Breast epithelium (tissue), 4 donors: ENCODE results near the gene PUSL1. TPM values are rescaled to one million over a fixed set of nuclear protein-coding genes. Genes with fewer than 3 reads are reported as not detected.

ENCODE experiments used
- DNase-seq, 2 donors: peaks; one replicate each; pipeline ENCODE4 v3.0.0-alpha.2; 2019; ENCODE audit warnings: low spot score in 2 of 2
- H3K27ac ChIP-seq, 2 donors: fragments of 200-600 bp; sonication (generic) in 1 of 2; one replicate each; pipeline ENCODE4 v1.5.1; 2016 to 2019; ENCODE audit warnings: mild to moderate bottlenecking in 1 of 2
- H3K27me3 ChIP-seq, 2 donors: fragments of 200-600 bp; sonication (generic) in 1 of 2; one replicate each; pipeline versions ENCODE4 v1.5.1 to v1.6.0; 2017 to 2019; ENCODE audit warnings: control low read depth in 1 of 2, mild to moderate bottlenecking in 1 of 2
- H3K36me3 ChIP-seq: fragments of 200-600 bp; one replicate; pipeline ENCODE4 v1.5.1; 2019
- H3K4me1 ChIP-seq, 2 donors: fragments of 200-600 bp; sonication (generic); one replicate each; pipeline ENCODE4 v1.5.1; 2016 to 2019; ENCODE audit warnings: control low read depth in 1 of 2
- H3K4me3 ChIP-seq, 3 donors: fragments of 200-600 bp; sonication (generic); 1 replicate in 2 of 3; 2 replicates in 1 of 3; pipeline ENCODE4 v1.5.1; 2016 to 2019; ENCODE audit warnings: mild to moderate bottlenecking in 3 of 3, moderate library complexity in 2 of 3
- H3K9me3 ChIP-seq, 2 donors: fragments of 200-600 bp; sonication (generic) in 1 of 2; one replicate each; pipeline ENCODE4 v1.5.1; 2016 to 2019; ENCODE audit warnings: control low read depth in 1 of 2
- CTCF ChIP-seq, 3 donors: fragments of 450-650 bp; IDR thresholded peaks; one replicate each; pipeline ENCODE4 v1.5.1; 2016 to 2017; ENCODE audit warnings: antibody characterized with exemption in 3 of 3, mild to moderate bottlenecking in 3 of 3, moderate library complexity in 3 of 3
- POLR2A ChIP-seq: fragments of 450-650 bp; IDR thresholded peaks from one replicate; pipeline ENCODE4 v1.6.1; 2016; ENCODE audit warnings: antibody characterized with exemption, mild to moderate bottlenecking, moderate library complexity
- POLR2AphosphoS5 ChIP-seq, 3 donors: sonication (generic); formaldehyde crosslinking; IDR thresholded peaks; one replicate each; pipeline ENCODE4 v1.6.1; 2017; ENCODE audit warnings: antibody characterized with exemption in 3 of 3
- intact Hi-C: fragments of 100-400 bp; cut with DNase I; formaldehyde crosslinking; loops from one replicate; pipeline ENCODE4 v1.15.1; 2023; ENCODE audit warnings: low total_unique reads
- total RNA-seq, 3 donors: library from RNA; depleted of rRNA; stranded (reverse); fragments of >200 nt; gene quantifications; one replicate each; pipeline ENCODE4 v1.1.0, GENCODE V29; 2016

The PUSL1 gene
- total RNA-seq, 3 donors from 2014 or later: 16.0 to 27.5 (median 22.0) TPM

GRCh38 chr1:1295154-1295923 is 13.1 kb upstream of the PUSL1 start:
- H3K27me3 ChIP-seq: no peaks in the 10 kb centered on the region
- no peaks in the 10 kb centered on the region for H3K36me3 ChIP-seq
- no peak overlapping the region for H3K4me3 ChIP-seq
- TF ChIP-seq POLR2AphosphoS5 (IDR thresholded peaks at IDR 0.05) (no peak), POLR2A (no peak), CTCF (IDR thresholded peaks at IDR 0.05) (no peak)
- H3K27ac ChIP-seq: no peak overlapping the region
- no peaks in the 10 kb centered on the region for H3K9me3 ChIP-seq
- intact Hi-C loops: no loop called here
- H3K4me1 ChIP-seq: peaks cover 0 to 10% of the 10 kb centered on the region in 2 donors
- no peak for DNase-seq

GRCh38 chr1:1296070-1297061 is 12.0 kb upstream of the PUSL1 start:
- H3K4me3 ChIP-seq: no peak overlapping the region
- peaks cover 0 to 3% of the 10 kb centered on the region in 2 donors for H3K4me1 ChIP-seq
- H3K36me3 ChIP-seq: no peaks in the 10 kb centered on the region
- TF ChIP-seq POLR2AphosphoS5 (IDR thresholded peaks at IDR 0.05) (no peak), POLR2A (no peak), CTCF (IDR thresholded peaks at IDR 0.05) (no peak)
- DNase-seq: no peak
- H3K27ac ChIP-seq: no peak overlapping the region
- no peaks in the 10 kb centered on the region for H3K27me3 ChIP-seq
- intact Hi-C loops: no loop called here
- no peaks in the 10 kb centered on the region for H3K9me3 ChIP-seq

GRCh38 chr1:1297802-1298424 is 10.5 kb upstream of the PUSL1 start:
- H3K27me3 ChIP-seq: no peaks in the 10 kb centered on the region
- intact Hi-C loops: no loop called here
- H3K4me1 ChIP-seq: no peaks in the 10 kb centered on the region
- no peak for DNase-seq
- no peak overlapping the region for H3K4me3 ChIP-seq
- H3K9me3 ChIP-seq: no peaks in the 10 kb centered on the region
- no peak overlapping the region for H3K27ac ChIP-seq
- TF ChIP-seq POLR2AphosphoS5 (IDR thresholded peaks at IDR 0.05) (no peak), POLR2A (no peak), CTCF (IDR thresholded peaks at IDR 0.05) (no peak)
- H3K36me3 ChIP-seq: no peaks in the 10 kb centered on the region

- intact Hi-C loops: no loop called here
Measured at GRCh38 chr1:1298861-1299685, 9.3 kb upstream of the PUSL1 start.

More at GRCh38 chr1:1298861-1299685, 9.3 kb upstream of the PUSL1 start:
- DNase-seq: no peak
- no peaks in the 10 kb centered on the region for H3K36me3 ChIP-seq
- H3K27ac ChIP-seq: no peak overlapping the region
- no peak for TF ChIP-seq POLR2AphosphoS5 (IDR thresholded peaks at IDR 0.05)
- TF ChIP-seq CTCF (IDR thresholded peaks at IDR 0.05): no peak
- TF ChIP-seq POLR2A: no peak
- no peaks in the 10 kb centered on the region for H3K4me1 ChIP-seq
- H3K9me3 ChIP-seq: no peaks in the 10 kb centered on the region
- no peaks in the 10 kb centered on the region for H3K27me3 ChIP-seq
- H3K4me3 ChIP-seq: no peak overlapping the region
